ENCODE data around the gene NUP37.
A peak's percentile ranks its signal among the peaks of the same experiment; 100 is the strongest.
"Not testable (repeated sequence)": the region's sequence is repeated elsewhere in the genome, so short reads cannot be mapped to it uniquely, and the experiment has no call there.

Gene NUP37

GRCh38 chr12:102114212-102114611 lies 5.7 kb downstream of the NUP37 start:
- DNase-seq, result no peak
- TF ChIP-seq GATA1 (IDR thresholded peaks at IDR 0.05; ENCODE audit: low read depth, low read length) (no peak), POLR2A (IDR thresholded peaks at IDR 0.05; ENCODE audit: low read length) (no peak)

GRCh38 chr12:102110782-102111181 lies 9.1 kb downstream of the NUP37 start:
- no peak for DNase-seq
- TF ChIP-seq POLR2A (IDR thresholded peaks at IDR 0.05; ENCODE audit: low read length) (no peak), GATA1 (IDR thresholded peaks at IDR 0.05; ENCODE audit: low read depth, low read length) (no peak)

GRCh38 chr12:102107970-102108369 lies 11.9 kb downstream of the NUP37 start:
- peak; percentile 61 to 63 for DNase-seq

GRCh38 chr12:102106905-102107304 lies 13.0 kb downstream of the NUP37 start:
- no peak for TF ChIP-seq GATA1 (IDR thresholded peaks at IDR 0.05; ENCODE audit: low read depth, low read length)
- TF ChIP-seq POLR2A (IDR thresholded peaks at IDR 0.05; ENCODE audit: low read length), result no peak
- peak in 1 of 2 experiments; percentile 9 for DNase-seq

More at GRCh38 chr12:102107970-102108369, 11.9 kb downstream of the NUP37 start:
- TF ChIP-seq POLR2A (IDR thresholded peaks at IDR 0.05; ENCODE audit: low read length) (no peak), GATA1 (IDR thresholded peaks at IDR 0.05; ENCODE audit: low read depth, low read length) (no peak)

- DNase-seq, result no peak
- no peak for TF ChIP-seq POLR2A (IDR thresholded peaks at IDR 0.05; ENCODE audit: low read length)
- no peak for TF ChIP-seq GATA1 (IDR thresholded peaks at IDR 0.05; ENCODE audit: low read depth, low read length)
Observed at GRCh38 chr12:102096855-102097254, 23.1 kb downstream of the NUP37 start.

- DNase-seq, result peak; percentile 31 to 48
- TF ChIP-seq GATA1 (IDR thresholded peaks at IDR 0.05; ENCODE audit: low read depth, low read length), result no peak
Observed at GRCh38 chr12:102095677-102096263, 24.1 kb downstream of the NUP37 start.

- TF ChIP-seq GATA1 (IDR thresholded peaks at IDR 0.05; ENCODE audit: low read depth, low read length), result no peak
- TF ChIP-seq POLR2A (IDR thresholded peaks at IDR 0.05; ENCODE audit: low read length), result no peak
- DNase-seq, result no peak
Observed at GRCh38 chr12:102093319-102093718, 26.6 kb downstream of the NUP37 start.

- DNase-seq, result not testable (repeated sequence)
Observed at GRCh38 chr12:102089228-102089835, 30.6 kb downstream of the NUP37 start.

GRCh38 chr12:102080842-102081241 lies 39.1 kb downstream of the NUP37 start:
- DNase-seq, result no peak
- no peak for TF ChIP-seq POLR2A (IDR thresholded peaks at IDR 0.05; ENCODE audit: low read length)
- no peak for TF ChIP-seq GATA1 (IDR thresholded peaks at IDR 0.05; ENCODE audit: low read depth, low read length)

GRCh38 chr12:102072092-102072491 lies 47.8 kb downstream of the NUP37 start:
- not testable (repeated sequence) for DNase-seq

- no peak for DNase-seq
- TF ChIP-seq POLR2A (IDR thresholded peaks at IDR 0.05; ENCODE audit: low read length) (no peak), GATA1 (IDR thresholded peaks at IDR 0.05; ENCODE audit: low read depth, low read length) (no peak)
Observed at GRCh38 chr12:102069707-102070106, 50.2 kb downstream of the NUP37 start.

- DNase-seq, result no peak
Observed at GRCh38 chr12:102067574-102068258, 52.2 kb downstream of the NUP37 start.

GRCh38 chr12:102064476-102064875 lies 55.4 kb downstream of the NUP37 start:
- TF ChIP-seq POLR2A (IDR thresholded peaks at IDR 0.05; ENCODE audit: low read length) (no peak), GATA1 (IDR thresholded peaks at IDR 0.05; ENCODE audit: low read depth, low read length) (no peak)
- DNase-seq, result no peak

More at GRCh38 chr12:102067574-102068258, 52.2 kb downstream of the NUP37 start:
- TF ChIP-seq POLR2A (IDR thresholded peaks at IDR 0.05; ENCODE audit: low read length) (no peak), GATA1 (IDR thresholded peaks at IDR 0.05; ENCODE audit: low read depth, low read length) (no peak)

- peak; percentile 6 to 13 for DNase-seq
- TF ChIP-seq GATA1 (IDR thresholded peaks at IDR 0.05; ENCODE audit: low read depth, low read length) (no peak), POLR2A (IDR thresholded peaks at IDR 0.05; ENCODE audit: low read length) (no peak)
Observed at GRCh38 chr12:102063069-102063468, 56.8 kb downstream of the NUP37 start.

GRCh38 chr12:102062419-102062806 lies 57.5 kb downstream of the NUP37 start:
- TF ChIP-seq GATA1 (IDR thresholded peaks at IDR 0.05; ENCODE audit: low read depth, low read length) (no peak), POLR2A (IDR thresholded peaks at IDR 0.05; ENCODE audit: low read length) (no peak)

More at GRCh38 chr12:102062419-102062806, 57.5 kb downstream of the NUP37 start:
- no peak for DNase-seq

Measured in erythroblast (primary cell).